ENCODE results near the gene CFAP73. TPM values are rescaled to one million over a fixed set of nuclear protein-coding genes. Genes with fewer than 3 reads are reported as not detected.

CFAP73 gene
- total and polyA plus RNA-seq, 2 of the 8 experiments (the other 6 are each of a cell fraction or from before 2014, with no cell fraction given), result 0.45 to 0.56 TPM

DNA sequence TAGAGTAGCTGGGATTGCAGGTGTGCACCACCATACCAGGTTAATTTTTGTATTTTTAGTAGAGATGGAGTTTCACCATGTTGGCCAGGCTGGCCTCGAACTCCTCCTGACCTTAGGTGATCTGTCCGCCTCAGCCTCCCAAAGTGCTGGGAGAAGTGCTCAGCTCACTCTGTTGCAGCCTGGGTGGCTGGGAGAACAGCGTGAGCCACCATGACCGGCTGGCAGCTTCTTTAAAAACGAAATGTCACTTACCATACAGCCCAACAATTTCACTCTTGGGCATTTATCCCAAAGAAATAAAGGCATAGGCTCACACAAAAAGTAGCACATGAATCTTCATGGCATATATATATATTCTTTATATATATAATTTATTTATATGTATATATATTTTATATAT lies 4.7 kb upstream of the CFAP73 start:
- no peak overlapping the region for H3K4me2 ChIP-seq (ENCODE audit: insufficient read depth in 1 of 2, low read depth in 2 of 2, low read length in 2 of 2)
- H3K27ac ChIP-seq (ENCODE audit: low read depth, low read length), result no peak overlapping the region
- no peak overlapping the region for H2BK120ac ChIP-seq (replicated peaks; ENCODE audit: low read depth, low read length)
- no peak overlapping the region for H3K56ac ChIP-seq (replicated peaks; ENCODE audit: insufficient read length, low read depth, low read length)
- POLR2A ChIA-PET (ENCODE audit: partially characterized antibody), result interaction anchor here (1.7 to 2.1 kb wide), 2 partner anchors 10 kb away, joined by 7 to 8 read pairs; partner anchors contain the start of gene RASAL1
- CTCF ChIA-PET (ENCODE audit: partially characterized antibody), result interaction anchor here (0.9 to 2.6 kb wide), 3 partner anchors 9 to 46 kb away, joined by 3 to 12 read pairs (median 3); partner anchors contain the start of gene RASAL1
- no peaks in the 10 kb centered on the region for H3K36me3 ChIP-seq (ENCODE audit: control insufficient read depth in 2 of 4, insufficient read depth in 4 of 4, low read length in 3 of 4)
- H3K9ac ChIP-seq (replicated peaks in 1 of 4; ENCODE audit: extremely low read depth in 1 of 4, low read depth in 3 of 4, low read length in 3 of 4), result no peak overlapping the region
- H3K27me3 ChIP-seq (replicated peaks in 1 of 4; ENCODE audit: control insufficient read depth in 3 of 4, extremely low read depth in 1 of 4, insufficient read depth in 3 of 4, low read length in 3 of 4), result no peaks in the 10 kb centered on the region
- no peak overlapping the region for H3K18ac ChIP-seq (ENCODE audit: extremely low read depth, low read length)
- no peaks in the 10 kb centered on the region for H3K79me1 ChIP-seq (ENCODE audit: low read depth, low read length)
- FAIRE-seq (no peak), DNase-seq (ENCODE audit: low read depth in 1 of 2, low spot score in 2 of 2) (no peak)
- H4K20me1 ChIP-seq (replicated peaks in 1 of 2; ENCODE audit: control insufficient read depth in 1 of 2, insufficient read depth in 2 of 2, low read length in 2 of 2), result no peaks in the 10 kb centered on the region
- TF ChIP-seq, protein P1, sequence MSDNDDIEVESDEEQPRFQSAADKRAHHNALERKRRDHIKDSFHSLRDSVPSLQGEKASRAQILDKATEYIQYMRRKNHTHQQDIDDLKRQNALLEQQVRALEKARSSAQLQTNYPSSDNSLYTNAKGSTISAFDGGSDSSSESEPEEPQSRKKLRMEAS (IDR thresholded peaks at IDR 0.05), result no peak
- TF ChIP-seq, protein P2, sequence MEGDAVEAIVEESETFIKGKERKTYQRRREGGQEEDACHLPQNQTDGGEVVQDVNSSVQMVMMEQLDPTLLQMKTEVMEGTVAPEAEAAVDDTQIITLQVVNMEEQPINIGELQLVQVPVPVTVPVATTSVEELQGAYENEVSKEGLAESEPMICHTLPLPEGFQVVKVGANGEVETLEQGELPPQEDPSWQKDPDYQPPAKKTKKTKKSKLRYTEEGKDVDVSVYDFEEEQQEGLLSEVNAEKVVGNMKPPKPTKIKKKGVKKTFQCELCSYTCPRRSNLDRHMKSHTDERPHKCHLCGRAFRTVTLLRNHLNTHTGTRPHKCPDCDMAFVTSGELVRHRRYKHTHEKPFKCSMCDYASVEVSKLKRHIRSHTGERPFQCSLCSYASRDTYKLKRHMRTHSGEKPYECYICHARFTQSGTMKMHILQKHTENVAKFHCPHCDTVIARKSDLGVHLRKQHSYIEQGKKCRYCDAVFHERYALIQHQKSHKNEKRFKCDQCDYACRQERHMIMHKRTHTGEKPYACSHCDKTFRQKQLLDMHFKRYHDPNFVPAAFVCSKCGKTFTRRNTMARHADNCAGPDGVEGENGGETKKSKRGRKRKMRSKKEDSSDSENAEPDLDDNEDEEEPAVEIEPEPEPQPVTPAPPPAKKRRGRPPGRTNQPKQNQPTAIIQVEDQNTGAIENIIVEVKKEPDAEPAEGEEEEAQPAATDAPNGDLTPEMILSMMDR (IDR thresholded peaks at IDR 0.05; ENCODE audit: control extremely low read depth in 1 of 3, insufficient read depth in 1 of 3, low read depth in 1 of 3, low read length in 3 of 3), result no peak
- TF ChIP-seq BCL11A (IDR thresholded peaks at IDR 0.05; ENCODE audit: low read depth in 2 of 2, low read length in 2 of 2) (no peak), ASH2L (IDR thresholded peaks at IDR 0.05; ENCODE audit: low read length) (no peak), EP300 (IDR thresholded peaks at IDR 0.05; ENCODE audit: borderline replicate concordance in 1 of 2, low read depth in 2 of 2, low read length in 2 of 2) (no peak), RNF2 (IDR thresholded peaks at IDR 0.05; ENCODE audit: borderline replicate concordance, low read depth, low read length, missing control alignments, poor library complexity, severe bottlenecking) (no peak)
- no peak overlapping the region for H3K4ac ChIP-seq (replicated peaks; ENCODE audit: insufficient read length, low read depth, low read length)
- no peak overlapping the region for H2BK5ac ChIP-seq (ENCODE audit: low read depth, low read length)
- no peak overlapping the region for H2AFZ ChIP-seq (ENCODE audit: low read length)
- no peak overlapping the region for H2BK15ac ChIP-seq (ENCODE audit: low read length)
- no peak overlapping the region for H2BK12ac ChIP-seq (ENCODE audit: low read depth, low read length)
- H3K14ac ChIP-seq (ENCODE audit: insufficient read length), result no peak overlapping the region
- no peak overlapping the region for H4K8ac ChIP-seq (ENCODE audit: extremely low read depth, insufficient read depth, low read length)
- H3K9me3 ChIP-seq (ENCODE audit: insufficient read depth in 2 of 2, low read depth in 1 of 2, low read length in 1 of 2), result no peaks in the 10 kb centered on the region
- H3K79me2 ChIP-seq (ENCODE audit: control insufficient read depth in 1 of 2, insufficient read depth in 2 of 2, low read length in 2 of 2), result no peaks in the 10 kb centered on the region
- H2AK5ac ChIP-seq (ENCODE audit: low read depth, low read length), result no peak overlapping the region
- WGBS, 2 experiments (ENCODE audit: extremely low coverage in 1 of 2, insufficient coverage in 1 of 2, insufficient read length in 1 of 2, insufficient replicate concordance in 2 of 2, low coverage in 1 of 2, low lambda C conversion rate in 2 of 2, missing lambda C conversion rate in 1 of 2), result 86% methylated on average over 5 of the region's 5 CpGs; no CpG with 5 or more reads in 1 of the 2 experiments
- H3K4me1 ChIP-seq (replicated peaks in 1 of 4; ENCODE audit: control insufficient read depth in 3 of 4, insufficient read depth in 4 of 4, low read length in 3 of 4), result peaks cover 1 to 12% (median 6%) of the 10 kb centered on the region in 4 experiments
- peaks cover 2% of the 10 kb centered on the region; the same call in 1 of the 2 replicates for H3K23me2 ChIP-seq (ENCODE audit: low read depth, low read length)
- H3K23ac ChIP-seq (ENCODE audit: insufficient read length), result no peak overlapping the region
- H4K91ac ChIP-seq (replicated peaks; ENCODE audit: insufficient read length, low read length), result no peak overlapping the region
- H3K4me3 ChIP-seq (ENCODE audit: extremely low read depth in 1 of 4, insufficient read depth in 2 of 4, low read depth in 3 of 4, low read length in 4 of 4), result no peak overlapping the region
- no peak overlapping the region for H2BK20ac ChIP-seq (ENCODE audit: low read length)
- H4K5ac ChIP-seq (ENCODE audit: insufficient read length, low read depth, low read length), result no peak overlapping the region

Measured in H1 (cell line).